WTC11 (cell line): ENCODE results near the gene SOX6. TPM values are rescaled to one million over a fixed set of nuclear protein-coding genes. Genes with fewer than 3 reads are reported as not detected.

Experiments
- ATAC-seq: fragments of 200-7000 bp; cut with Tn5 transposase; 2 replicates; pipeline ENCODE4 v1.10.0; 2021; ENCODE audit warnings: mild to moderate bottlenecking, moderate library complexity
- CTCF ChIA-PET: fragments of 300-600 bp; sonication (Branson Sonifier 250); formaldehyde crosslinking; loops from one replicate; lab custom pipeline; 2021; ENCODE audit warnings: antibody characterized with exemption; lab: Charles Lee
- POLR2A ChIA-PET: fragments of 350-600 bp; sonication (Branson Sonifier 250); formaldehyde crosslinking; loops from one replicate; lab custom pipeline; 2021; ENCODE audit warnings: antibody characterized with exemption; lab: Charles Lee
- DNase-seq: peaks from one replicate; pipeline ENCODE4 v3.0.0; 2021; ENCODE audit warnings: low spot score
- H3K27ac Mint-ChIP-seq: 2 replicates; pipeline ENCODE4 v1.8.0; 2021; ENCODE audit warnings: mixed read lengths
- H3K27me3 Mint-ChIP-seq: 2 replicates; pipeline ENCODE4 v1.8.0; 2021; ENCODE audit warnings: low read depth, mild to moderate bottlenecking, moderate library complexity, mixed read lengths
- H3K36me3 Mint-ChIP-seq: 2 replicates; pipeline ENCODE4 v1.8.0; 2021; ENCODE audit warnings: mixed read lengths
- H3K4me1 Mint-ChIP-seq: 2 replicates; pipeline ENCODE4 v1.8.0; 2022; ENCODE audit warnings: mixed read lengths
- H3K4me3 Mint-ChIP-seq: 2 replicates; pipeline ENCODE4 v1.8.0; 2021; ENCODE audit warnings: mild to moderate bottlenecking, moderate library complexity, mixed read lengths
- H3K9me3 Mint-ChIP-seq: 2 replicates; pipeline ENCODE4 v1.8.0; 2021; ENCODE audit warnings: mixed read lengths
- ARID4B ChIP-seq: sonication (generic); formaldehyde crosslinking; IDR thresholded peaks from 2 replicates; pipeline ENCODE4 v1.8.0; 2023; ENCODE audit warnings: missing genetic modification reagents, mild to moderate bottlenecking, borderline replicate concordance
- ATF6 ChIP-seq: sonication (generic); formaldehyde crosslinking; IDR thresholded peaks from 2 replicates; pipeline ENCODE4 v1.8.1; 2023; ENCODE audit warnings: mild to moderate bottlenecking, missing genetic modification reagents
- ESRRA ChIP-seq: sonication (generic); formaldehyde crosslinking; IDR thresholded peaks from 2 replicates; pipeline ENCODE4 v1.8.1; 2022; ENCODE audit warnings: mild to moderate bottlenecking, missing genetic modification reagents, borderline replicate concordance
- GRHL2 ChIP-seq: fragments of 250-450 bp; sonication (Bioruptor Pico); IDR thresholded peaks from 2 replicates; pipeline ENCODE4 v1.8.0; 2022; ENCODE audit warnings: mild to moderate bottlenecking, moderate library complexity; ENCODE audit not compliant: insufficient replicate concordance, severe bottlenecking
- HMGXB4 ChIP-seq: sonication (generic); formaldehyde crosslinking; IDR thresholded peaks from 2 replicates; pipeline ENCODE4 v1.8.1; 2023; ENCODE audit warnings: mild to moderate bottlenecking, moderate library complexity, missing genetic modification reagents
- NFATC4 ChIP-seq: fragments of 250-450 bp; sonication (Bioruptor Pico); IDR thresholded peaks from 2 replicates; pipeline ENCODE4 v1.9.0; 2021; ENCODE audit warnings: mild to moderate bottlenecking
- PRRX2 ChIP-seq: fragments of 250-450 bp; sonication (Bioruptor Pico); IDR thresholded peaks from 2 replicates; pipeline ENCODE4 v1.8.0; 2021; ENCODE audit warnings: mild to moderate bottlenecking
- SMAD4 ChIP-seq: sonication (generic); formaldehyde crosslinking; IDR thresholded peaks from 2 replicates; pipeline ENCODE4 v1.8.0; 2022; ENCODE audit warnings: mild to moderate bottlenecking, missing genetic modification reagents
- SOX15 ChIP-seq: fragments of 250-450 bp; sonication (Bioruptor Pico); IDR thresholded peaks from 2 replicates; pipeline ENCODE4 v1.9.0; 2021; ENCODE audit warnings: mild to moderate bottlenecking
- SP1 ChIP-seq: sonication (generic); formaldehyde crosslinking; conservative IDR thresholded peaks from 2 replicates; pipeline ENCODE4 v1.8.1; 2022; ENCODE audit warnings: missing genetic modification reagents
- ZBTB21 ChIP-seq: sonication (generic); formaldehyde crosslinking; IDR thresholded peaks from 2 replicates; pipeline ENCODE4 v1.8.1; 2023; ENCODE audit warnings: mild to moderate bottlenecking, missing genetic modification reagents, borderline replicate concordance
- ZBTB43 ChIP-seq: sonication (generic); formaldehyde crosslinking; IDR thresholded peaks from 2 replicates; pipeline ENCODE4 v1.8.1; 2023; ENCODE audit warnings: mild to moderate bottlenecking, missing genetic modification reagents
- ZNF396 ChIP-seq: fragments of 250-450 bp; sonication (Bioruptor Pico); IDR thresholded peaks from 2 replicates; pipeline ENCODE4 v1.8.0; 2021; ENCODE audit warnings: mild to moderate bottlenecking, moderate library complexity, borderline replicate concordance
- ZNF671 ChIP-seq: fragments of 250-450 bp; sonication (Bioruptor Pico); IDR thresholded peaks from 2 replicates; pipeline ENCODE4 v1.8.0; 2021; ENCODE audit warnings: mild to moderate bottlenecking
- total RNA-seq: library from RNA; stranded (reverse); gene quantifications from 3 replicates; pipeline ENCODE4 v1.2.3, GENCODE V29; 2021
- TF ChIP-seq, protein P1 (sequence below): sonication (generic); formaldehyde crosslinking; conservative IDR thresholded peaks from 2 replicates; pipeline ENCODE4 v1.8.1; 2022; ENCODE audit warnings: mild to moderate bottlenecking, missing genetic modification reagents
- TF ChIP-seq, protein P2 (sequence below): sonication (generic); formaldehyde crosslinking; IDR thresholded peaks from 2 replicates; pipeline ENCODE4 v1.8.1; 2022; ENCODE audit warnings: low read depth, mild to moderate bottlenecking, moderate library complexity, missing genetic modification reagents, borderline replicate concordance
- TF ChIP-seq, protein P3 (sequence below): fragments of 250-450 bp; sonication (Bioruptor Pico); IDR thresholded peaks from 2 replicates; pipeline ENCODE4 v1.8.0; 2021; ENCODE audit warnings: mild to moderate bottlenecking
- TF ChIP-seq, protein P4 (sequence below): sonication (generic); formaldehyde crosslinking; IDR thresholded peaks from 2 replicates; pipeline ENCODE4 v1.8.0; 2023; ENCODE audit warnings: missing genetic modification reagents

The SOX6 gene
- total RNA-seq, 1 experiment from 2014 or later: 0.13 TPM

- H3K27ac Mint-ChIP-seq: no peak overlapping the region
- POLR2A ChIA-PET: no interaction called here
- CTCF ChIA-PET: no interaction called here
- no peaks in the 10 kb centered on the region for H3K9me3 Mint-ChIP-seq
- peaks cover 11% of the 10 kb centered on the region for H3K4me1 Mint-ChIP-seq
- TF ChIP-seq GRHL2 (CRISPR knock-in tag) (no peak), PRRX2 (CRISPR knock-in tag) (no peak), SOX15 (no peak), ATF6 (CRISPR knock-in tag) (no peak), ARID4B (CRISPR knock-in tag) (no peak)
- TF ChIP-seq, protein P1, sequence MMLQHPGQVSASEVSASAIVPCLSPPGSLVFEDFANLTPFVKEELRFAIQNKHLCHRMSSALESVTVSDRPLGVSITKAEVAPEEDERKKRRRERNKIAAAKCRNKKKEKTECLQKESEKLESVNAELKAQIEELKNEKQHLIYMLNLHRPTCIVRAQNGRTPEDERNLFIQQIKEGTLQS: no peak
- TF ChIP-seq, protein P2, sequence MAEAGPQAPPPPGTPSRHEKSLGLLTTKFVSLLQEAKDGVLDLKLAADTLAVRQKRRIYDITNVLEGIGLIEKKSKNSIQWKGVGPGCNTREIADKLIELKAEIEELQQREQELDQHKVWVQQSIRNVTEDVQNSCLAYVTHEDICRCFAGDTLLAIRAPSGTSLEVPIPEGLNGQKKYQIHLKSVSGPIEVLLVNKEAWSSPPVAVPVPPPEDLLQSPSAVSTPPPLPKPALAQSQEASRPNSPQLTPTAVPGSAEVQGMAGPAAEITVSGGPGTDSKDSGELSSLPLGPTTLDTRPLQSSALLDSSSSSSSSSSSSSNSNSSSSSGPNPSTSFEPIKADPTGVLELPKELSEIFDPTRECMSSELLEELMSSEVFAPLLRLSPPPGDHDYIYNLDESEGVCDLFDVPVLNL (CRISPR knock-in tag): no peak
- ATAC-seq (no peak), DNase-seq (no peak)
- no peak overlapping the region for H3K4me3 Mint-ChIP-seq
- no peaks in the 10 kb centered on the region for H3K36me3 Mint-ChIP-seq
- H3K27me3 Mint-ChIP-seq: no peaks in the 10 kb centered on the region
Measured at GRCh38 chr11:16286095-16286494, 70.3 kb downstream of the SOX6 start.

DNA sequence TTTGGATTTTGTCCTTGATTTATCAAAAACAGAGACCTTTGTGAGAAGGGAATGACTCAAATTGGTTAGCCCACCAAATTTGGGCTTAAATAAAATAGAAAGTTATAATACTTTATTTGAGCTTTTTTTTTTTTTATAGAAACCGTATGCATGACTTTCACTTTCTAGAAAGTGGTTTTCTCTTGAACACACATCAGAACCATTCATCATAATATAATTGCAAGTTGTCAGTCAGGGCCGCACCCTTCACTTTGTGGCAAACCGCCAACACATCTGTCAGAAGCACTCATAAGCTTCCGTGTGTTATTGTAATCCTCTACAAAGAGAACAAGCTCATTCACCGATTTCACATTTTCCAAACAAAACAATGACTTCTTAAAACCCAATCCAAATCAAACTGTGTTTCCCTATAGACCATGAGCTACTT, 76.1 kb downstream of the SOX6 start:
- Mint-ChIP-seq H3K4me3 (no peak overlapping the region), H3K4me1 (peaks cover 11% of the 10 kb centered on the region), H3K27ac (no peak overlapping the region), H3K9me3 (no peaks in the 10 kb centered on the region), H3K36me3 (no peaks in the 10 kb centered on the region), H3K27me3 (no peaks in the 10 kb centered on the region)
- CTCF ChIA-PET: interaction anchor here (1.6 kb wide), 1 partner anchor 333 kb away, joined by 3 read pairs; no protein-coding TSS in a partner anchor
- POLR2A ChIA-PET: no interaction called here
- ATAC-seq: no peak
- no peak for DNase-seq
- TF ChIP-seq SP1 (no peak), SMAD4 (CRISPR knock-in tag) (no peak), ZNF396 (CRISPR knock-in tag) (no peak), ESRRA (CRISPR knock-in tag) (no peak), ZBTB43 (CRISPR knock-in tag) (no peak), HMGXB4 (CRISPR knock-in tag) (no peak), ZNF671 (CRISPR knock-in tag) (no peak), NFATC4 (CRISPR knock-in tag) (no peak), ZBTB21 (CRISPR knock-in tag) (no peak)
- TF ChIP-seq, protein P2 (CRISPR knock-in tag): no peak
- TF ChIP-seq, protein P3, sequence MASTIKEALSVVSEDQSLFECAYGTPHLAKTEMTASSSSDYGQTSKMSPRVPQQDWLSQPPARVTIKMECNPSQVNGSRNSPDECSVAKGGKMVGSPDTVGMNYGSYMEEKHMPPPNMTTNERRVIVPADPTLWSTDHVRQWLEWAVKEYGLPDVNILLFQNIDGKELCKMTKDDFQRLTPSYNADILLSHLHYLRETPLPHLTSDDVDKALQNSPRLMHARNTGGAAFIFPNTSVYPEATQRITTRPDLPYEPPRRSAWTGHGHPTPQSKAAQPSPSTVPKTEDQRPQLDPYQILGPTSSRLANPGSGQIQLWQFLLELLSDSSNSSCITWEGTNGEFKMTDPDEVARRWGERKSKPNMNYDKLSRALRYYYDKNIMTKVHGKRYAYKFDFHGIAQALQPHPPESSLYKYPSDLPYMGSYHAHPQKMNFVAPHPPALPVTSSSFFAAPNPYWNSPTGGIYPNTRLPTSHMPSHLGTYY (CRISPR knock-in tag): no peak
- TF ChIP-seq, protein P4, sequence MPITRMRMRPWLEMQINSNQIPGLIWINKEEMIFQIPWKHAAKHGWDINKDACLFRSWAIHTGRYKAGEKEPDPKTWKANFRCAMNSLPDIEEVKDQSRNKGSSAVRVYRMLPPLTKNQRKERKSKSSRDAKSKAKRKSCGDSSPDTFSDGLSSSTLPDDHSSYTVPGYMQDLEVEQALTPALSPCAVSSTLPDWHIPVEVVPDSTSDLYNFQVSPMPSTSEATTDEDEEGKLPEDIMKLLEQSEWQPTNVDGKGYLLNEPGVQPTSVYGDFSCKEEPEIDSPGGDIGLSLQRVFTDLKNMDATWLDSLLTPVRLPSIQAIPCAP (CRISPR knock-in tag): no peak
